K562 (cell line): ENCODE results near the gene ANXA7. TPM values are rescaled to one million over a fixed set of nuclear protein-coding genes. Genes with fewer than 3 reads are reported as not detected.

ENCODE experiments used
- CHD2 ChIP-seq: IDR thresholded peaks from 2 replicates; pipeline ENCODE4 v1.6.1; 2011; ENCODE audit warnings: low read depth, low read length
- CXXC5 ChIP-seq: fragments of 250-450 bp; sonication (Bioruptor Pico); IDR thresholded peaks from 2 replicates; pipeline ENCODE4 v1.8.0; 2022; ENCODE audit warnings: inconsistent platforms, mild to moderate bottlenecking, moderate library complexity
- EP400 ChIP-seq: fragments of 450-650 bp; IDR thresholded peaks from 2 replicates; pipeline ENCODE4 v1.6.1; 2017; ENCODE audit warnings: antibody characterized with exemption, mild to moderate bottlenecking, moderate library complexity
- FOXJ2 ChIP-seq: fragments of 200-800 bp; sonication (Bioruptor generic); IDR thresholded peaks from 2 replicates; pipeline ENCODE4 v1.6.1; 2016; ENCODE audit warnings: missing genetic modification characterization, missing compliant biosample characterization
- FOXK1 ChIP-seq: sonication (generic); formaldehyde crosslinking; IDR thresholded peaks from 2 replicates; pipeline ENCODE4 v1.8.0; 2022; ENCODE audit warnings: missing genetic modification reagents, mild to moderate bottlenecking, borderline replicate concordance
- GTF2F1 ChIP-seq: IDR thresholded peaks from 2 replicates; pipeline ENCODE4 v1.6.1; 2011; ENCODE audit warnings: low read depth, low read length, improper control_type of control experiment
- GTF3C2 ChIP-seq: IDR thresholded peaks from 3 replicates; pipeline ENCODE4 v1.6.1; 2011; ENCODE audit warnings: borderline replicate concordance, mild to moderate bottlenecking, moderate library complexity; ENCODE audit not compliant: insufficient read length; ENCODE audit errors: extremely low read depth
- HNRNPLL ChIP-seq: fragments of 200-400 bp; formaldehyde crosslinking; IDR thresholded peaks from 2 replicates; pipeline ENCODE4 v1.6.1; 2017; ENCODE audit warnings: low read length, low read depth, mild to moderate bottlenecking; ENCODE audit not compliant: poor library complexity, severe bottlenecking
- ILK ChIP-seq: fragments of 450-650 bp; IDR thresholded peaks from 2 replicates; pipeline ENCODE4 v1.6.1; 2016; ENCODE audit warnings: missing genetic modification characterization, low read depth, mild to moderate bottlenecking, missing compliant biosample characterization, moderate library complexity, borderline replicate concordance
- MED1 ChIP-seq: sonication (generic); formaldehyde crosslinking; IDR thresholded peaks from 2 replicates; pipeline ENCODE4 v1.8.1; 2023; ENCODE audit warnings: missing genetic modification reagents, borderline replicate concordance
- PHTF2 ChIP-seq: fragments of 250-450 bp; sonication (Bioruptor Pico); IDR thresholded peaks from 2 replicates; pipeline ENCODE4 v1.5.0; 2021; ENCODE audit warnings: mild to moderate bottlenecking
- SETDB1 ChIP-seq: IDR thresholded peaks from one replicate; pipeline ENCODE4 v1.6.1; 2012; ENCODE audit warnings: low read length, control low read depth, inconsistent platforms
- SP1 ChIP-seq: sonication (generic); formaldehyde crosslinking; IDR thresholded peaks from 2 replicates; pipeline ENCODE4 v1.8.1; 2022; ENCODE audit warnings: mild to moderate bottlenecking, missing genetic modification reagents
- TRIM28 ChIP-seq: fragments of 450-650 bp; IDR thresholded peaks from 2 replicates; pipeline ENCODE4 v1.6.1; 2017
- polyA plus RNA-seq, 8 experiments: library from polyadenylated mRNA; depleted of rRNA in 4 of 8; stranded (reverse) in 5 of 8; unstranded in 3 of 8; fragments of >200 nt; fragmentation: Nextera tagmentation in 2 of 8; fragmentation: Illumina TruSeq in 1 of 8; extraction: Ambion mirVana in 2 of 8; extraction: Trizol in 1 of 8; gene quantifications; 2 replicates each; pipeline versions ENCODE4 v1.2.1 to v1.2.3, GENCODE V29; 2011 to 2014; ENCODE audit warnings: inconsistent platforms in 1 of 8, missing spikeins in 1 of 8
- total RNA-seq, 7 experiments: library from RNA; depleted of rRNA in 6 of 7; stranded (reverse); fragments of >200 nt in 6 of 7; fragmentation: Illumina TruSeq in 2 of 7; extraction: Trizol in 2 of 7; gene quantifications; 2 replicates each; pipeline versions ENCODE4 v1.2.1 to v1.2.3, GENCODE V29; 2011 to 2021; ENCODE audit warnings: low replicate concordance in 1 of 7
- TF ChIP-seq, protein P1 (sequence below): fragments of 250-450 bp; sonication (Bioruptor Pico); IDR thresholded peaks from 2 replicates; pipeline ENCODE4 v1.8.0; 2022; ENCODE audit warnings: inconsistent platforms, mild to moderate bottlenecking, moderate library complexity, borderline replicate concordance
- TF ChIP-seq, protein P2 (sequence below): fragments of 250-450 bp; sonication (Bioruptor Pico); IDR thresholded peaks from 2 replicates; pipeline ENCODE4 v1.4.0; 2020; ENCODE audit warnings: borderline replicate concordance
- TF ChIP-seq, protein P3 (sequence below): fragments of 450-650 bp; IDR thresholded peaks from 2 replicates; pipeline ENCODE4 v1.6.1; 2017; ENCODE audit warnings: antibody characterized with exemption, mild to moderate bottlenecking

Gene ANXA7
- total and polyA plus RNA-seq, 9 of the 15 experiments (the other 6 are each of a cell fraction or from before 2014, with no cell fraction given): 81.6 to 157 (median 122) TPM

GRCh38 chr10:73456187-73456890, 42.5 kb upstream of the ANXA7 start (continued):
- no peak for TF ChIP-seq GTF3C2
- TF ChIP-seq, protein P1, sequence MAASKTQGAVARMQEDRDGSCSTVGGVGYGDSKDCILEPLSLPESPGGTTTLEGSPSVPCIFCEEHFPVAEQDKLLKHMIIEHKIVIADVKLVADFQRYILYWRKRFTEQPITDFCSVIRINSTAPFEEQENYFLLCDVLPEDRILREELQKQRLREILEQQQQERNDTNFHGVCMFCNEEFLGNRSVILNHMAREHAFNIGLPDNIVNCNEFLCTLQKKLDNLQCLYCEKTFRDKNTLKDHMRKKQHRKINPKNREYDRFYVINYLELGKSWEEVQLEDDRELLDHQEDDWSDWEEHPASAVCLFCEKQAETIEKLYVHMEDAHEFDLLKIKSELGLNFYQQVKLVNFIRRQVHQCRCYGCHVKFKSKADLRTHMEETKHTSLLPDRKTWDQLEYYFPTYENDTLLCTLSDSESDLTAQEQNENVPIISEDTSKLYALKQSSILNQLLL (CRISPR knock-in tag): no peak
- TF ChIP-seq FOXK1: no peak
- TF ChIP-seq, protein P2, sequence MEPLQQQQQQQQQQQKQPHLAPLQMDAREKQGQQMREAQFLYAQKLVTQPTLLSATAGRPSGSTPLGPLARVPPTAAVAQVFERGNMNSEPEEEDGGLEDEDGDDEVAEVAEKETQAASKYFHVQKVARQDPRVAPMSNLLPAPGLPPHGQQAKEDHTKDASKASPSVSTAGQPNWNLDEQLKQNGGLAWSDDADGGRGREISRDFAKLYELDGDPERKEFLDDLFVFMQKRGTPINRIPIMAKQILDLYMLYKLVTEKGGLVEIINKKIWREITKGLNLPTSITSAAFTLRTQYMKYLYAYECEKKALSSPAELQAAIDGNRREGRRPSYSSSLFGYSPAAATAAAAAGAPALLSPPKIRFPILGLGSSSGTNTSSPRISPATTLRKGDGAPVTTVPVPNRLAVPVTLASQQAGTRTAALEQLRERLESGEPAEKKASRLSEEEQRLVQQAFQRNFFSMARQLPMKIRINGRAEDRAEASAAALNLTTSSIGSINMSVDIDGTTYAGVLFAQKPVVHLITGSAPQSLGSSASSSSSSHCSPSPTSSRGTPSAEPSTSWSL: no peak
- peak; percentile 71 for TF ChIP-seq CXXC5
- no peak for TF ChIP-seq ILK (tag)
- TF ChIP-seq PHTF2 (CRISPR knock-in tag): no peak
- peak; percentile 76 for TF ChIP-seq EP400
- no peak for TF ChIP-seq HNRNPLL
- no peak for TF ChIP-seq FOXJ2 (tag)
- peak; percentile 41; the same call in 1 of the 2 replicates for TF ChIP-seq SP1 (CRISPR knock-in tag)
- TF ChIP-seq MED1 (CRISPR knock-in tag): no peak
- peak; percentile 97 for TF ChIP-seq TRIM28
- no peak for TF ChIP-seq CHD2
- peak; percentile 35; the same call in 1 of the 2 replicates for TF ChIP-seq GTF2F1
- TF ChIP-seq, protein P3, sequence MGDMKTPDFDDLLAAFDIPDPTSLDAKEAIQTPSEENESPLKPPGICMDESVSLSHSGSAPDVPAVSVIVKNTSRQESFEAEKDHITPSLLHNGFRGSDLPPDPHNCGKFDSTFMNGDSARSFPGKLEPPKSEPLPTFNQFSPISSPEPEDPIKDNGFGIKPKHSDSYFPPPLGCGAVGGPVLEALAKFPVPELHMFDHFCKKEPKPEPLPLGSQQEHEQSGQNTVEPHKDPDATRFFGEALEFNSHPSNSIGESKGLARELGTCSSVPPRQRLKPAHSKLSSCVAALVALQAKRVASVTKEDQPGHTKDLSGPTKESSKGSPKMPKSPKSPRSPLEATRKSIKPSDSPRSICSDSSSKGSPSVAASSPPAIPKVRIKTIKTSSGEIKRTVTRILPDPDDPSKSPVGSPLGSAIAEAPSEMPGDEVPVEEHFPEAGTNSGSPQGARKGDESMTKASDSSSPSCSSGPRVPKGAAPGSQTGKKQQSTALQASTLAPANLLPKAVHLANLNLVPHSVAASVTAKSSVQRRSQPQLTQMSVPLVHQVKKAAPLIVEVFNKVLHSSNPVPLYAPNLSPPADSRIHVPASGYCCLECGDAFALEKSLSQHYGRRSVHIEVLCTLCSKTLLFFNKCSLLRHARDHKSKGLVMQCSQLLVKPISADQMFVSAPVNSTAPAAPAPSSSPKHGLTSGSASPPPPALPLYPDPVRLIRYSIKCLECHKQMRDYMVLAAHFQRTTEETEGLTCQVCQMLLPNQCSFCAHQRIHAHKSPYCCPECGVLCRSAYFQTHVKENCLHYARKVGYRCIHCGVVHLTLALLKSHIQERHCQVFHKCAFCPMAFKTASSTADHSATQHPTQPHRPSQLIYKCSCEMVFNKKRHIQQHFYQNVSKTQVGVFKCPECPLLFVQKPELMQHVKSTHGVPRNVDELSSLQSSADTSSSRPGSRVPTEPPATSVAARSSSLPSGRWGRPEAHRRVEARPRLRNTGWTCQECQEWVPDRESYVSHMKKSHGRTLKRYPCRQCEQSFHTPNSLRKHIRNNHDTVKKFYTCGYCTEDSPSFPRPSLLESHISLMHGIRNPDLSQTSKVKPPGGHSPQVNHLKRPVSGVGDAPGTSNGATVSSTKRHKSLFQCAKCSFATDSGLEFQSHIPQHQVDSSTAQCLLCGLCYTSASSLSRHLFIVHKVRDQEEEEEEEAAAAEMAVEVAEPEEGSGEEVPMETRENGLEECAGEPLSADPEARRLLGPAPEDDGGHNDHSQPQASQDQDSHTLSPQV: no peak
- TF ChIP-seq SETDB1: no peak
